GM18508 (cell line): ENCODE measurements around the gene SULT1C4.
"Not testable (repeated sequence)": the region's sequence is repeated elsewhere in the genome, so short reads cannot be mapped to it uniquely, and the experiment has no call there.

Source experiments
- ATAC-seq: cut with Tn5 transposase; IDR thresholded peaks from one replicate; pipeline ENCODE4 v1.9.1; 2021; ENCODE audit warnings: moderate number of reproducible peaks; ENCODE audit not compliant: insufficient read depth, unreplicated experiment

Gene SULT1C4

GRCh38 chr2:108409768-108410167 lies 32.0 kb downstream of the SULT1C4 start:
- no peak for ATAC-seq

GRCh38 chr2:108412995-108413710 lies 35.4 kb downstream of the SULT1C4 start:
- ATAC-seq = no peak

GRCh38 chr2:108413711-108414095 lies 35.9 kb downstream of the SULT1C4 start:
- no peak for ATAC-seq

- ATAC-seq = no peak
Measured at GRCh38 chr2:108414256-108414876, 36.6 kb downstream of the SULT1C4 start.

- no peak for ATAC-seq
Measured at GRCh38 chr2:108414945-108415344, 37.2 kb downstream of the SULT1C4 start.

GRCh38 chr2:108417254-108417653 lies 39.5 kb downstream of the SULT1C4 start:
- no peak for ATAC-seq

- ATAC-seq = no peak
Measured at GRCh38 chr2:108418416-108418815, 40.7 kb downstream of the SULT1C4 start.

- no peak for ATAC-seq
Measured at GRCh38 chr2:108423067-108423466, 45.3 kb downstream of the SULT1C4 start.

GRCh38 chr2:108423502-108424251 lies 45.9 kb downstream of the SULT1C4 start:
- ATAC-seq = no peak

GRCh38 chr2:108428286-108429009 lies 50.7 kb downstream of the SULT1C4 start:
- no peak for ATAC-seq

GRCh38 chr2:108435578-108435977 lies 57.8 kb downstream of the SULT1C4 start:
- ATAC-seq = not testable (repeated sequence)

- no peak for ATAC-seq
Measured at GRCh38 chr2:108436976-108437375, 59.2 kb downstream of the SULT1C4 start.
